H1 (cell line): ENCODE measurements around the gene TAB3. TPM values are rescaled to one million over a fixed set of nuclear protein-coding genes. Genes with fewer than 3 reads are reported as not detected.

Experiments used
- BACH1 ChIP-seq: IDR thresholded peaks from 2 replicates; pipeline ENCODE4 v1.6.1; 2012; ENCODE audit warnings: low read length, improper control_type of control experiment
- KDM5A ChIP-seq: fragments of 200-600 bp; IDR thresholded peaks from 2 replicates; pipeline ENCODE4 v1.7.1; 2012; ENCODE audit warnings: mild to moderate bottlenecking, low read length, inconsistent platforms, mixed read lengths
- MAFK ChIP-seq: IDR thresholded peaks from 2 replicates; pipeline ENCODE4 v1.6.1; 2012; ENCODE audit warnings: low read depth, mild to moderate bottlenecking, improper control_type of control experiment, low read length
- RNF2 ChIP-seq: fragments of 200-900, 300-1000 bp; sonication (generic); IDR thresholded peaks from 2 replicates; pipeline ENCODE4 v1.7.1; 2016; ENCODE audit warnings: borderline replicate concordance, low read depth, mild to moderate bottlenecking, antibody characterized with exemption, low read length; ENCODE audit not compliant: poor library complexity, severe bottlenecking; ENCODE audit errors: missing control alignments
- SP4 ChIP-seq: IDR thresholded peaks from 2 replicates; pipeline ENCODE4 v1.6.1; 2012; ENCODE audit warnings: low read length, inconsistent platforms
- TAF1 ChIP-seq: IDR thresholded peaks from 2 replicates; pipeline ENCODE4 v1.6.1; 2011; ENCODE audit warnings: mild to moderate bottlenecking, low read depth, low read length
- polyA plus RNA-seq, 7 experiments: library from polyadenylated mRNA; depleted of rRNA in 3 of 7; stranded (reverse) in 5 of 7; unstranded in 2 of 7; fragments of >200 nt in 5 of 7; fragments of 200-250 nt in 2 of 7; gene quantifications; 1 replicate in 5 of 7; 2 replicates in 1 of 7; 4 replicates in 1 of 7; pipeline versions ENCODE4 v1.2.1 to v1.2.3, GENCODE V29; 2011 to 2013; ENCODE audit warnings: missing spikeins in 2 of 7, mixed read lengths in 2 of 7
- total RNA-seq: library from RNA; stranded (reverse); fragmentation: NEBNext Ultra II Directional; extraction: Animal tissue kit (Norgen Biotek cat#: 25700); gene quantifications from 2 replicates; pipeline ENCODE4 v1.2.1, GENCODE V29; 2021

The TAB3 gene
- total and polyA plus RNA-seq, 2 of the 8 experiments (the other 6 are each of a cell fraction or from before 2014, with no cell fraction given) = 12.7 to 12.9 TPM

DNA sequence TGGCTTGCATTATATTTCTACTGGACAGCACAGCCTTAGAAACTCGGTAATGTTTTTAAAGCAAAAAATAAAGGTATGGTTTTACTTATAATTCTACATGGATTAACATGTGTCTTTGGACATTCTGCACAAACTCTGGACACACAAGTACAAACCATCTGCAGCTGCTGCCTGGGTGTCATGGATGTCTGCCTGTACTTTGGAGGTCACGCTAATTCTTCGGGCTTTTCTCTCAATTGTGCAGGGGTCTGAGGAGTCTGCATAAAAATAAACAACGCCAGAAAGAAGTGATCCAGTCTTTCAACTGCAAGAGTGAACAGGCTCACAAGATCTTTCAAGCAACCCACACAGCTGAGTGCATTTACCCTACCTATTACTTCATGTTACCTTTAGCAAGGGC is 55.2 kb downstream of the TAB3 start (continued):
- no peak for TF ChIP-seq RNF2
- TF ChIP-seq KDM5A = no peak
- TF ChIP-seq MAFK = no peak
- no peak for TF ChIP-seq TAF1
- no peak for TF ChIP-seq BACH1
- no peak for TF ChIP-seq SP4
